Tibial nerve (tissue), 4 donors: ENCODE measurements around the gene EFNA5. TPM values are rescaled to one million over a fixed set of nuclear protein-coding genes. Genes with fewer than 3 reads are reported as not detected.

Experiments
- DNase-seq, 2 donors: peaks; one replicate each; pipeline ENCODE4 v3.0.0-alpha.2; 2019; ENCODE audit warnings: low spot score in 2 of 2
- H3K27ac ChIP-seq, 4 donors: fragments of 200-600 bp; sonication (generic) in 3 of 4; one replicate each; pipeline ENCODE4 v1.5.1; 2017 to 2019; ENCODE audit warnings: mild to moderate bottlenecking in 1 of 4
- H3K27me3 ChIP-seq, 2 donors: fragments of 200-600 bp; sonication (generic) in 1 of 2; one replicate each; pipeline versions ENCODE4 v1.5.1 to v1.6.0; 2017 to 2019
- H3K36me3 ChIP-seq, 3 donors: fragments of 200-600 bp; sonication (generic); one replicate each; pipeline ENCODE4 v1.5.1; 2018 to 2019
- H3K4me1 ChIP-seq, 4 donors: fragments of 200-600 bp; sonication (generic) in 3 of 4; one replicate each; pipeline ENCODE4 v1.5.1; 2017 to 2019
- H3K4me3 ChIP-seq, 4 donors: fragments of 200-600 bp; sonication (generic) in 3 of 4; one replicate each; pipeline ENCODE4 v1.5.1; 2017 to 2019; ENCODE audit warnings: mild to moderate bottlenecking in 1 of 4, moderate library complexity in 1 of 4
- H3K9me3 ChIP-seq, 4 donors: fragments of 200-600 bp; sonication (generic) in 3 of 4; one replicate each; pipeline ENCODE4 v1.5.1; 2017 to 2019
- EP300 ChIP-seq, 2 donors: sonication (generic); formaldehyde crosslinking; IDR thresholded peaks; one replicate each; pipeline ENCODE4 v1.6.1; 2017; ENCODE audit warnings: antibody characterized with exemption in 2 of 2, mild to moderate bottlenecking in 1 of 2
- POLR2A ChIP-seq, 2 donors: fragments of 450-650 bp; IDR thresholded peaks; one replicate each; pipeline ENCODE4 v1.6.1; 2017; ENCODE audit warnings: antibody characterized with exemption in 2 of 2, mild to moderate bottlenecking in 2 of 2, moderate library complexity in 2 of 2
- WGBS, 2 donors: methylation state at CpG; one replicate each; pipeline ENCODE4 v1.1.5; 2018; 5-methylcytosine and 5-hydroxymethylcytosine counted together
- total RNA-seq, 4 donors: library from RNA; depleted of rRNA; stranded (reverse); fragments of >200 nt; gene quantifications; one replicate each; pipeline ENCODE4 v1.1.0, GENCODE V29; 2016
- TF ChIP-seq, protein P1 (sequence below), 5 experiments: fragments of 200-600 bp in 3 of 5; fragments of 450-650 bp in 2 of 5; sonication (generic) in 3 of 5; IDR thresholded peaks; one replicate each; pipeline ENCODE4 v1.5.1; 2016 to 2019; ENCODE audit warnings: antibody characterized with exemption in 5 of 5, mild to moderate bottlenecking in 3 of 5, moderate library complexity in 2 of 5

The EFNA5 gene
- total RNA-seq, 4 donors from 2014 or later: 6.3 to 10.2 (median 6.9) TPM

- Histone ChIP-seq H3K27ac (no peak overlapping the region), H3K36me3 (no peaks in the 10 kb centered on the region), H3K27me3 (no peaks in the 10 kb centered on the region), H3K4me3 (no peak overlapping the region), H3K9me3 (no peaks in the 10 kb centered on the region), H3K4me1 (no peaks in the 10 kb centered on the region)
- TF ChIP-seq, protein P1, sequence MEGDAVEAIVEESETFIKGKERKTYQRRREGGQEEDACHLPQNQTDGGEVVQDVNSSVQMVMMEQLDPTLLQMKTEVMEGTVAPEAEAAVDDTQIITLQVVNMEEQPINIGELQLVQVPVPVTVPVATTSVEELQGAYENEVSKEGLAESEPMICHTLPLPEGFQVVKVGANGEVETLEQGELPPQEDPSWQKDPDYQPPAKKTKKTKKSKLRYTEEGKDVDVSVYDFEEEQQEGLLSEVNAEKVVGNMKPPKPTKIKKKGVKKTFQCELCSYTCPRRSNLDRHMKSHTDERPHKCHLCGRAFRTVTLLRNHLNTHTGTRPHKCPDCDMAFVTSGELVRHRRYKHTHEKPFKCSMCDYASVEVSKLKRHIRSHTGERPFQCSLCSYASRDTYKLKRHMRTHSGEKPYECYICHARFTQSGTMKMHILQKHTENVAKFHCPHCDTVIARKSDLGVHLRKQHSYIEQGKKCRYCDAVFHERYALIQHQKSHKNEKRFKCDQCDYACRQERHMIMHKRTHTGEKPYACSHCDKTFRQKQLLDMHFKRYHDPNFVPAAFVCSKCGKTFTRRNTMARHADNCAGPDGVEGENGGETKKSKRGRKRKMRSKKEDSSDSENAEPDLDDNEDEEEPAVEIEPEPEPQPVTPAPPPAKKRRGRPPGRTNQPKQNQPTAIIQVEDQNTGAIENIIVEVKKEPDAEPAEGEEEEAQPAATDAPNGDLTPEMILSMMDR (IDR thresholded peaks at IDR 0.05): no peak
- TF ChIP-seq EP300 (IDR thresholded peaks at IDR 0.05): no peak
- no peak for TF ChIP-seq POLR2A (IDR thresholded peaks at IDR 0.05)
- WGBS, 2 donors: 89 to 90% methylated on average over 2 of the region's 2 CpGs
- DNase-seq: no peak
Measured at GRCh38 chr5:107414802-107415201, 255.9 kb downstream of the EFNA5 start.

DNA sequence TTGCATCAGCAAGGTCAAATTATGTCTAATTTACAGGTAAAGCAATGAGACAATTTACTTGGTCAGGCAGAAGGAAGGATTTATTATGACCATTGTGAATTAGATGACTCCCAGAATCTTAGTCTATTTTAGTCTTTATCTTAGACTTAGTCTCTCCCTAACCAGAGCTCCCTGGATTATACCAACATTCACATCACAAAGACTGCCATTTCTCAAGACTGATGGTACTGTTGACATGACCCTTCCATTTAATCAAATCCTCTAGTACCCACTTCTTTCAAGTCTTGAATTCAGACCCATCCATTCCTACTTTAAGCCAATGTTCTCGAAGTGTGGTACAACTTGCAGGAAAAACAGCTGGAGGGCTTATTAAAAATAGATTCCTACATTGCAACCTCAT lies 257.0 kb downstream of the EFNA5 start:
- 91 to 97% methylated on average over 1 of the region's 1 CpG for WGBS, 2 donors
- Histone ChIP-seq H3K27ac (no peak overlapping the region), H3K36me3 (no peaks in the 10 kb centered on the region), H3K27me3 (no peaks in the 10 kb centered on the region), H3K9me3 (no peaks in the 10 kb centered on the region), H3K4me1 (no peaks in the 10 kb centered on the region), H3K4me3 (no peak overlapping the region)
- no peak for DNase-seq
- TF ChIP-seq EP300 (IDR thresholded peaks at IDR 0.05) (no peak), POLR2A (IDR thresholded peaks at IDR 0.05) (no peak)
- TF ChIP-seq, protein P1 (IDR thresholded peaks at IDR 0.05): no peak

DNA sequence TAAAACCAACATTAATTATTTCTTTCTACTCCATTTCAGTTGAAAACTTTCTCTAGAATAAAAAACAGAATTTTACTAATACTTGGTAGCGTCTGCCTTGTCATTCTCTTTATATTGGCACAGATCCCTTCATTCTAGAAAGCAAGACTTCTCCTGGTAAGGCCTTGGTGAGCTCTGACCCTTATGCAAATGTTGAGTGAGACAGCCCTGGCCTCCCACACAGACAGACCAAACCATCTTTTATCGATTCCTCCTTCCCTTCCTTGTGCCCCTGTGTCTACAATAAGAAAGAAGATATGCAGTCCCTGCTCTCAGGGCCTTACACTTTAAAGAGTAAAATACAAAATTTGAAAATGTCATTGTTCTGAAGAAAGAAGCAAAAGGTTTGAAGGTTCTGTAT lies 262.2 kb downstream of the EFNA5 start:
- Histone ChIP-seq H3K27ac (no peak overlapping the region), H3K4me1 (peaks cover 0 to 3% (median 0%) of the 10 kb centered on the region in 4 donors), H3K36me3 (no peaks in the 10 kb centered on the region), H3K9me3 (no peaks in the 10 kb centered on the region), H3K27me3 (no peaks in the 10 kb centered on the region), H3K4me3 (no peak overlapping the region)
- TF ChIP-seq POLR2A (IDR thresholded peaks at IDR 0.05): no peak
- no peak for TF ChIP-seq EP300 (IDR thresholded peaks at IDR 0.05)
- TF ChIP-seq, protein P1 (IDR thresholded peaks at IDR 0.05): no peak
- DNase-seq: no peak
- WGBS, 2 donors: 64 to 70% methylated on average over 2 of the region's 2 CpGs

GRCh38 chr5:107407713-107408298 lies 262.9 kb downstream of the EFNA5 start:
- H3K27me3 ChIP-seq: no peaks in the 10 kb centered on the region
- no peaks in the 10 kb centered on the region for H3K36me3 ChIP-seq
- no peak for TF ChIP-seq EP300 (IDR thresholded peaks at IDR 0.05)
- TF ChIP-seq POLR2A (IDR thresholded peaks at IDR 0.05): no peak
- TF ChIP-seq, protein P1 (IDR thresholded peaks at IDR 0.05): no peak
- no peak overlapping the region for H3K27ac ChIP-seq
- peaks cover 0 to 10% (median 2%) of the 10 kb centered on the region in 4 donors for H3K4me1 ChIP-seq
- 82 to 90% methylated on average over 3 of the region's 3 CpGs for WGBS, 2 donors
- H3K9me3 ChIP-seq: no peaks in the 10 kb centered on the region
- H3K4me3 ChIP-seq: no peak overlapping the region
- no peak for DNase-seq

GRCh38 chr5:107404595-107405374 lies 266.0 kb downstream of the EFNA5 start:
- Histone ChIP-seq H3K9me3 (no peaks in the 10 kb centered on the region), H3K27me3 (no peaks in the 10 kb centered on the region), H3K4me3 (no peak overlapping the region), H3K27ac (no peak overlapping the region), H3K4me1 (peaks cover 0 to 26% (median 4%) of the 10 kb centered on the region in 4 donors), H3K36me3 (no peaks in the 10 kb centered on the region)
- DNase-seq: no peak
- TF ChIP-seq, protein P1 (IDR thresholded peaks at IDR 0.05): no peak
- TF ChIP-seq POLR2A (IDR thresholded peaks at IDR 0.05): no peak
- TF ChIP-seq EP300 (IDR thresholded peaks at IDR 0.05): no peak
- WGBS, 2 donors: 83 to 85% methylated on average over 10 of the region's 10 CpGs
